HepG2 (cell line): ENCODE results near the gene ACSM5.

ENCODE experiments used
- CEBPG ChIP-seq: IDR thresholded peaks from 2 replicates; pipeline ENCODE4 v1.6.1; 2016
- KDM1A ChIP-seq: IDR thresholded peaks from 2 replicates; pipeline ENCODE4 v1.6.1; 2016; ENCODE audit warnings: missing compliant biosample characterization
- REPIN1 ChIP-seq: sonication (generic); formaldehyde crosslinking; IDR thresholded peaks from 2 replicates; pipeline ENCODE4 v1.8.0; 2022; ENCODE audit warnings: missing genetic modification reagents, low read depth, mild to moderate bottlenecking, borderline replicate concordance
- REST ChIP-seq, 2 experiments: IDR thresholded peaks; 2 replicates each; pipeline ENCODE4 v1.6.1; 2011 to 2012; ENCODE audit warnings: low read length in 2 of 2, borderline replicate concordance in 1 of 2, low read depth in 1 of 2, mild to moderate bottlenecking in 1 of 2, moderate library complexity in 1 of 2
- TBL1XR1 ChIP-seq: fragments of 150-350 bp; IDR thresholded peaks from 2 replicates; pipeline ENCODE4 v1.6.1; 2014; ENCODE audit warnings: borderline replicate concordance, low read length; ENCODE audit not compliant: partially characterized antibody
- TEF ChIP-seq: sonication (generic); formaldehyde crosslinking; IDR thresholded peaks from 2 replicates; pipeline ENCODE4 v1.5.0; 2020; ENCODE audit warnings: missing genetic modification reagents
- ZNF431 ChIP-seq: sonication (generic); formaldehyde crosslinking; IDR thresholded peaks from 2 replicates; pipeline ENCODE4 v1.9.0; 2022; ENCODE audit warnings: missing genetic modification reagents, low read depth, mild to moderate bottlenecking, borderline replicate concordance
- ZNF558 ChIP-seq: sonication (generic); formaldehyde crosslinking; IDR thresholded peaks from 2 replicates; pipeline ENCODE4 v1.9.0; 2022; ENCODE audit warnings: mild to moderate bottlenecking, missing genetic modification reagents, borderline replicate concordance

GRCh38 chr16:20415541-20415940, 6.2 kb downstream of the ACSM5 start:
- TF ChIP-seq REST (IDR thresholded peaks at IDR 0.05; ENCODE audit: borderline replicate concordance in 1 of 2, low read depth in 1 of 2, low read length in 2 of 2) = no peak
- TF ChIP-seq ZNF558 (CRISPR knock-in tag) = no peak
- no peak for TF ChIP-seq TBL1XR1
- no peak for TF ChIP-seq KDM1A (CRISPR knock-in tag)
- no peak for TF ChIP-seq CEBPG (CRISPR knock-in tag)
- TF ChIP-seq TEF = no peak
- no peak for TF ChIP-seq REPIN1
- TF ChIP-seq ZNF431 (CRISPR knock-in tag) = no peak
